Gastroesophageal sphincter (tissue), 2 donors: ENCODE data around the gene DEPDC5.
"Not testable (repeated sequence)": the region's sequence is repeated elsewhere in the genome, so short reads cannot be mapped to it uniquely, and the experiment has no call there.

ENCODE experiments used
- POLR2A ChIP-seq, 2 donors: fragments of 450-650 bp; IDR thresholded peaks; one replicate each; pipeline ENCODE4 v1.6.1; 2017; ENCODE audit warnings: antibody characterized with exemption in 2 of 2, mild to moderate bottlenecking in 2 of 2, moderate library complexity in 1 of 2
- POLR2AphosphoS5 ChIP-seq: sonication (generic); formaldehyde crosslinking; IDR thresholded peaks from one replicate; pipeline ENCODE4 v1.6.1; 2017; ENCODE audit warnings: antibody characterized with exemption

DNA sequence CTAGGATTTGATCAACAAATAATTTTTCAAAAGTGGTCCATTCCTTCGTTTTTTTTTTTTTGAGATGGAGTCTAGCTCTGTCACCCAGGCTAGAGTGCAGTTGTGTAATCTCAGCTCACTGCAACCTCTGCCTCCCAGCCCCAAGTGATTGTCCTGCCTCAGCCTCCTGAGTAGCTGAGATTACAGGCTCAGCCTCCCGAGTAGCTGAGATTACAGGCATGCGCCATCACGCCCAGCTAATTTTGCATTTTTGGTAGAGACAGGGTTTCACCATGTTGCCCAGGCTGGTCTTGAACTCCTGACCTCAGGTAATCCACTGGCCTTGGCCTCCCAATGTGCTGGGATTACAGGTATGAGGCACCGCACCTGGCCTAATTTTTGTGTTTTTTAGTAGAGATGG lies 5.0 kb downstream of the DEPDC5 start:
- TF ChIP-seq POLR2A (IDR thresholded peaks at IDR 0.05); POLR2AphosphoS5: not testable (repeated sequence)
